Bronchial epithelial cell (primary cell): ENCODE measurements around the gene TMEM134. TPM values are rescaled to one million over a fixed set of nuclear protein-coding genes. Genes with fewer than 3 reads are reported as not detected.
A peak's percentile ranks its signal among the peaks of the same experiment; 100 is the strongest.
"Not testable (repeated sequence)": the region's sequence is repeated elsewhere in the genome, so short reads cannot be mapped to it uniquely, and the experiment has no call there.

ENCODE experiments used
- DNase-seq: peaks from one replicate; pipeline ENCODE4 v3.0.0-alpha.2; 2010; ENCODE audit warnings: low read depth
- FAIRE-seq: peaks from 2 replicates; lab custom pipeline; 2011; peaks lifted over from hg19 to GRCh38; lab: Jason Lieb, UNC
- H3K27me3 ChIP-seq: 2 replicates; pipeline ENCODE4 v1.5.1; 2011; ENCODE audit warnings: low read length; ENCODE audit not compliant: control insufficient read depth, insufficient read depth
- H3K36me3 ChIP-seq: 2 replicates; pipeline ENCODE4 v1.5.1; 2011; ENCODE audit warnings: low read length; ENCODE audit not compliant: control insufficient read depth, insufficient read depth
- H3K4me3 ChIP-seq: 2 replicates; pipeline ENCODE4 v1.5.1; 2011; ENCODE audit warnings: mild to moderate bottlenecking, low read depth, low read length, control low read depth
- CTCF ChIP-seq: IDR thresholded peaks from 2 replicates; pipeline ENCODE4 v1.5.1; 2011; ENCODE audit warnings: mild to moderate bottlenecking, moderate library complexity, low read length, control low read depth, inconsistent platforms; ENCODE audit not compliant: insufficient read depth, severe bottlenecking
- total RNA-seq: library from RNA; depleted of rRNA; stranded (reverse); fragments of >200 nt; gene quantifications from 2 replicates; pipeline ENCODE4 v1.2.1, GENCODE V29; 2014

The TMEM134 gene
- total RNA-seq, result 38.2 and 48.9 TPM in 2 replicates

GRCh38 chr11:67468759-67469507 lies at the start of gene TMEM134:
Gene TMEM134, minus strand, starts transcription at chr11:67469251. Its CDS starts 59 bp downstream, at chr11:67469192.
- no peak for FAIRE-seq
- peaks cover 7% of the 10 kb centered on the region for H3K36me3 ChIP-seq
- peak; percentile 61 for DNase-seq
- peak; percentile 55 for TF ChIP-seq CTCF
- H3K4me3 ChIP-seq, result peak within 1 kb of the TSS; percentile 90
- no peaks in the 10 kb centered on the region for H3K27me3 ChIP-seq

GRCh38 chr11:67517784-67518552 lies 48.9 kb upstream of the TMEM134 start:
- Histone ChIP-seq H3K4me3 (no peak overlapping the region), H3K36me3 (no peaks in the 10 kb centered on the region), H3K27me3 (no peaks in the 10 kb centered on the region)
- DNase-seq (no peak), FAIRE-seq (no peak)
- no peak for TF ChIP-seq CTCF

GRCh38 chr11:67516806-67517205 lies 47.8 kb upstream of the TMEM134 start:
- FAIRE-seq (no peak), DNase-seq (no peak)
- no peak overlapping the region for H3K4me3 ChIP-seq
- H3K27me3 ChIP-seq, result no peaks in the 10 kb centered on the region
- no peaks in the 10 kb centered on the region for H3K36me3 ChIP-seq
- TF ChIP-seq CTCF, result no peak

GRCh38 chr11:67514116-67514515 lies 45.1 kb upstream of the TMEM134 start:
- FAIRE-seq (no peak), DNase-seq (no peak)
- H3K36me3 ChIP-seq, result no peaks in the 10 kb centered on the region
- no peak for TF ChIP-seq CTCF
- H3K4me3 ChIP-seq, result no peak overlapping the region
- no peaks in the 10 kb centered on the region for H3K27me3 ChIP-seq

- not testable (repeated sequence) for H3K36me3 ChIP-seq, FAIRE-seq, H3K27me3 ChIP-seq, DNase-seq, H3K4me3 ChIP-seq
These were observed 42.5 kb upstream of the TMEM134 start for GRCh38 chr11:67511558-67511957.

GRCh38 chr11:67510023-67510345 lies 40.9 kb upstream of the TMEM134 start:
- no peak for FAIRE-seq
- peaks cover 7% of the 10 kb centered on the region for H3K36me3 ChIP-seq
- DNase-seq, result no peak
- TF ChIP-seq CTCF, result no peak
- H3K27me3 ChIP-seq, result no peaks in the 10 kb centered on the region
- H3K4me3 ChIP-seq, result no peak overlapping the region
